Body of pancreas (tissue), 4 donors: ENCODE results near the gene POU3F1. TPM values are rescaled to one million over a fixed set of nuclear protein-coding genes. Genes with fewer than 3 reads are reported as not detected.

Source experiments
- ATAC-seq: fragments of 150-250 bp; one replicate; pipeline ENCODE4 v1.9.1; 2016
- DNase-seq, 4 donors: peaks; one replicate each; pipeline ENCODE4 v3.0.0-alpha.2; 2019
- H3K27ac ChIP-seq, 4 donors: fragments of 200-600 bp; sonication (generic); 1 replicate in 3 of 4; 2 replicates in 1 of 4; pipeline versions ENCODE4 v1.5.1 to v1.6.1; 2016 to 2019; ENCODE audit warnings: mild to moderate bottlenecking in 1 of 4, mixed read lengths in 1 of 4, moderate library complexity in 1 of 4
- H3K27me3 ChIP-seq, 2 donors: fragments of 200-600 bp; sonication (generic); one replicate each; pipeline ENCODE4 v1.6.0; 2016; ENCODE audit warnings: mild to moderate bottlenecking in 1 of 2
- H3K36me3 ChIP-seq, 2 donors: fragments of 200-600 bp; sonication (generic); replicated peaks in 1 of 2; 2 replicates each; pipeline ENCODE4 v1.5.1; 2016; ENCODE audit warnings: low read depth in 2 of 2; ENCODE audit not compliant: insufficient read depth in 1 of 2
- H3K4me1 ChIP-seq: fragments of 200-600 bp; sonication (generic); one replicate; pipeline ENCODE4 v1.6.0; 2016
- H3K4me3 ChIP-seq, 2 donors: fragments of 200-600 bp; sonication (generic); 1 replicate in 1 of 2; 2 replicates in 1 of 2; pipeline ENCODE4 v1.5.1; 2016 to 2019
- H3K9me3 ChIP-seq, 3 donors: fragments of 200-600 bp; sonication (generic); 1 replicate in 2 of 3; 2 replicates in 1 of 3; pipeline ENCODE4 v1.5.1; 2016
- CTCF ChIP-seq, 7 experiments: fragments of 450-650 bp in 4 of 7; fragments of 200-600 bp in 3 of 7; sonication (generic) in 3 of 7; IDR thresholded peaks; one replicate each; pipeline ENCODE4 v1.5.1; 2016 to 2019; ENCODE audit warnings: antibody characterized with exemption in 7 of 7
- POLR2A ChIP-seq, 3 donors: fragments of 450-650 bp; IDR thresholded peaks; one replicate each; pipeline ENCODE4 v1.6.1; 2016; ENCODE audit warnings: antibody characterized with exemption in 3 of 3, mild to moderate bottlenecking in 2 of 3
- WGBS, 2 donors: methylation state at CpG; one replicate each; pipeline ENCODE4 v1.1.5; 2017; 5-methylcytosine and 5-hydroxymethylcytosine counted together
- intact Hi-C: fragments of 100-400 bp; cut with DNase I; formaldehyde crosslinking; loops from one replicate; pipeline ENCODE4 v1.15.1; 2023
- total RNA-seq, 2 donors: library from RNA; depleted of rRNA; stranded (reverse); fragments of >200 nt; gene quantifications; one replicate each; pipeline ENCODE4 v1.1.0, GENCODE V29; 2016

POU3F1 gene
- total RNA-seq, 2 donors from 2014 or later = not detected

- TF ChIP-seq POLR2A (IDR thresholded peaks at IDR 0.05) = no peak
- TF ChIP-seq CTCF (IDR thresholded peaks at IDR 0.05) = no peak
- ATAC-seq (no peak), DNase-seq (no peak)
- Histone ChIP-seq H3K4me3 (no peak overlapping the region), H3K9me3 (no peaks in the 10 kb centered on the region), H3K27ac (no peak overlapping the region), H3K36me3 (no peaks in the 10 kb centered on the region), H3K27me3 (no peaks in the 10 kb centered on the region), H3K4me1 (peaks cover 13% of the 10 kb centered on the region)
- WGBS, 2 donors = 66 to 75% methylated on average over 6 to 12 of the region's 12 CpGs
- intact Hi-C loops = no loop called here
These were observed 39.2 kb upstream of the POU3F1 start for GRCh38 chr1:38085666-38086330.

- WGBS, 2 donors = 0 to 24% methylated on average over 1 of the region's 1 CpG
- intact Hi-C loops = no loop called here
- Histone ChIP-seq H3K4me3 (no peak overlapping the region), H3K36me3 (no peaks in the 10 kb centered on the region), H3K27me3 (no peaks in the 10 kb centered on the region), H3K4me1 (peaks cover 13% of the 10 kb centered on the region), H3K9me3 (no peaks in the 10 kb centered on the region), H3K27ac (peak overlapping the region; percentile 55 to 71 (median 63))
- DNase-seq = peak; percentile 86 to 94 (median 92)
- peak; percentile 95 for ATAC-seq
- TF ChIP-seq POLR2A (IDR thresholded peaks at IDR 0.05) = no peak
- no peak for TF ChIP-seq CTCF (IDR thresholded peaks at IDR 0.05)
These were observed 38.1 kb upstream of the POU3F1 start for GRCh38 chr1:38084700-38085099.

- no peak for DNase-seq
- intact Hi-C loops = no loop called here
- TF ChIP-seq CTCF (IDR thresholded peaks at IDR 0.05) (no peak), POLR2A (IDR thresholded peaks at IDR 0.05) (no peak)
- Histone ChIP-seq H3K4me1 (peaks cover 13% of the 10 kb centered on the region), H3K27me3 (no peaks in the 10 kb centered on the region), H3K4me3 (no peak overlapping the region), H3K27ac (peak overlapping the region; percentile 28 to 71 (median 62)), H3K9me3 (no peaks in the 10 kb centered on the region), H3K36me3 (no peaks in the 10 kb centered on the region)
- WGBS, 2 donors = 86 to 100% methylated on average over 1 to 2 of the region's 2 CpGs
- ATAC-seq = no peak
These were observed 37.5 kb upstream of the POU3F1 start for GRCh38 chr1:38084113-38084512.

- H3K9me3 ChIP-seq = no peaks in the 10 kb centered on the region
- TF ChIP-seq POLR2A (IDR thresholded peaks at IDR 0.05) (no peak), CTCF (IDR thresholded peaks at IDR 0.05) (no peak)
- ATAC-seq (no peak), DNase-seq (no peak)
- no peak overlapping the region for H3K4me3 ChIP-seq
- no peaks in the 10 kb centered on the region for H3K27me3 ChIP-seq
- H3K27ac ChIP-seq = peak overlapping the region in 1 of 4 donors; percentile 28
- H3K4me1 ChIP-seq = peaks cover 13% of the 10 kb centered on the region
- WGBS, 2 donors = 84 to 88% methylated on average over 3 to 6 of the region's 7 CpGs
- intact Hi-C loops = no loop called here
- no peaks in the 10 kb centered on the region for H3K36me3 ChIP-seq
These were observed 36.9 kb upstream of the POU3F1 start for GRCh38 chr1:38083541-38083940.

- WGBS, 2 donors = 80 to 87% methylated on average over 3 of the region's 3 CpGs
- TF ChIP-seq CTCF (IDR thresholded peaks at IDR 0.05) = no peak
- TF ChIP-seq POLR2A (IDR thresholded peaks at IDR 0.05) = no peak
These were observed 36.2 kb upstream of the POU3F1 start for GRCh38 chr1:38082769-38083263.

More at GRCh38 chr1:38082769-38083263, 36.2 kb upstream of the POU3F1 start:
- intact Hi-C loops = no loop called here
- Histone ChIP-seq H3K4me1 (peaks cover 13% of the 10 kb centered on the region), H3K27ac (no peak overlapping the region), H3K9me3 (no peaks in the 10 kb centered on the region), H3K4me3 (no peak overlapping the region), H3K27me3 (no peaks in the 10 kb centered on the region), H3K36me3 (no peaks in the 10 kb centered on the region)
- no peak for DNase-seq
- no peak for ATAC-seq
